B cell (primary cell): Measurements from ENCODE around the gene TFAP2C. TPM values are rescaled to one million over a fixed set of nuclear protein-coding genes. Genes with fewer than 3 reads are reported as not detected.

Source experiments
- ATAC-seq: fragments of 200-7000 bp; cut with Tn5 transposase; one replicate; pipeline ENCODE4 v1.10.0; 2021; ENCODE audit warnings: low read depth, mild to moderate bottlenecking, moderate number of reproducible peaks, moderate library complexity
- CTCF ChIA-PET: fragments of 350-600 bp; sonication (Branson Sonifier 250); formaldehyde crosslinking; loops from one replicate; lab custom pipeline; 2021; ENCODE audit warnings: antibody characterized with exemption, inconsistent platforms; lab: Charles Lee
- POLR2A ChIA-PET: fragments of 350-600 bp; sonication (Branson Sonifier 250); formaldehyde crosslinking; loops from one replicate; lab custom pipeline; 2021; ENCODE audit warnings: antibody characterized with exemption; lab: Charles Lee
- DNase-seq: peaks from one replicate; pipeline ENCODE4 v3.0.0; 2013
- H2AFZ ChIP-seq: 2 replicates; pipeline ENCODE4 v1.6.1; 2012; ENCODE audit warnings: mild to moderate bottlenecking, low read depth, low read length; ENCODE audit not compliant: insufficient read depth, poor library complexity, severe bottlenecking
- H3K27ac ChIP-seq, 2 donors: 1 replicate in 1 of 2; 2 replicates in 1 of 2; pipeline ENCODE4 v1.5.1; 2012 to 2013; ENCODE audit warnings: low read length in 2 of 2, mild to moderate bottlenecking in 2 of 2, moderate library complexity in 1 of 2
- H3K27me3 ChIP-seq, 4 experiments: fragments of 200-600 bp in 1 of 4; sonication (generic) in 1 of 4; replicated peaks in 1 of 4; 1 replicate in 2 of 4; 2 replicates in 2 of 4; pipeline versions ENCODE4 v1.6.1 to v1.7.0; 2013 to 2016; ENCODE audit warnings: low read length in 3 of 4, mild to moderate bottlenecking in 2 of 4, mixed read lengths in 1 of 4, moderate library complexity in 1 of 4; ENCODE audit not compliant: insufficient read depth in 4 of 4, control insufficient read depth in 3 of 4; ENCODE audit errors: control extremely low read depth in 1 of 4
- H3K36me3 ChIP-seq, 2 experiments: replicated peaks in 1 of 2; 1 replicate in 1 of 2; 2 replicates in 1 of 2; pipeline versions ENCODE4 v1.6.1 to v1.7.1; 2013; ENCODE audit warnings: low read length in 1 of 2; ENCODE audit not compliant: insufficient read depth in 2 of 2, control insufficient read depth in 1 of 2; ENCODE audit errors: control extremely low read depth in 1 of 2, extremely low read depth in 1 of 2
- H3K4me1 ChIP-seq, 2 donors: fragments of 200-600 bp in 1 of 2; sonication (generic) in 1 of 2; 1 replicate in 1 of 2; 2 replicates in 1 of 2; pipeline versions ENCODE4 v1.5.1 to v1.6.1; 2013 to 2017; ENCODE audit warnings: low read length in 2 of 2; ENCODE audit not compliant: control insufficient read depth in 2 of 2, insufficient read depth in 2 of 2
- H3K4me2 ChIP-seq: replicated peaks from 2 replicates; pipeline ENCODE3; 2012; ENCODE audit warnings: mild to moderate bottlenecking, low read depth, low read length; ENCODE audit not compliant: poor library complexity, severe bottlenecking
- H3K4me3 ChIP-seq, 5 experiments: fragments of 200-600 bp in 1 of 5; sonication (generic) in 1 of 5; 1 replicate in 3 of 5; 2 replicates in 2 of 5; pipeline versions ENCODE4 v1.5.1 to v1.7.0; 2011 to 2016; ENCODE audit warnings: low read length in 4 of 5, mild to moderate bottlenecking in 4 of 5, low read depth in 2 of 5, control low read depth in 1 of 5, moderate library complexity in 1 of 5; ENCODE audit not compliant: insufficient read depth in 1 of 5; ENCODE audit errors: control extremely low read depth in 1 of 5, extremely low read depth in 1 of 5
- H3K79me2 ChIP-seq: fragments of 200-600 bp; sonication (generic); one replicate; pipeline ENCODE4 v1.6.0; 2016; ENCODE audit warnings: low read length; ENCODE audit not compliant: control insufficient read depth, insufficient read depth
- H3K9ac ChIP-seq: fragments of 200-600 bp; sonication (generic); 2 replicates; pipeline ENCODE4 v1.6.1; 2017; ENCODE audit warnings: mild to moderate bottlenecking, low read length, moderate library complexity
- H3K9me3 ChIP-seq, 3 donors: one replicate each; pipeline versions ENCODE4 v1.6.1 to v1.7.1; 2013; ENCODE audit warnings: low read length in 2 of 3; ENCODE audit not compliant: control insufficient read depth in 2 of 3, insufficient read depth in 1 of 3; ENCODE audit errors: control extremely low read depth in 1 of 3
- H4K20me1 ChIP-seq: 2 replicates; pipeline ENCODE4 v1.6.0; 2012; ENCODE audit warnings: mild to moderate bottlenecking, low read length; ENCODE audit not compliant: insufficient read depth, control insufficient read depth, poor library complexity, severe bottlenecking
- H3K27ac Mint-ChIP-seq: one replicate; pipeline ENCODE4 v1.8.0; 2021; ENCODE audit warnings: mixed read lengths
- H3K27me3 Mint-ChIP-seq: one replicate; pipeline ENCODE4 v1.8.0; 2021; ENCODE audit warnings: mixed read lengths
- H3K4me1 Mint-ChIP-seq: one replicate; pipeline ENCODE4 v1.8.0; 2021; ENCODE audit warnings: mixed read lengths
- H3K4me3 Mint-ChIP-seq: one replicate; pipeline ENCODE4 v1.8.0; 2021; ENCODE audit warnings: mixed read lengths
- H3K9me3 Mint-ChIP-seq: one replicate; pipeline ENCODE4 v1.8.0; 2022; ENCODE audit warnings: mixed read lengths; ENCODE audit not compliant: insufficient read depth
- EZH2 ChIP-seq: IDR thresholded peaks from 2 replicates; pipeline ENCODE4 v1.6.1; 2012; ENCODE audit warnings: borderline replicate concordance, low read depth, mild to moderate bottlenecking, moderate library complexity, low read length; ENCODE audit not compliant: insufficient read depth, poor library complexity, severe bottlenecking
- WGBS: methylation state at CpG from one replicate; pipeline ENCODE4 v1.1.5; 2013; ENCODE audit warnings: missing lambda C conversion rate; ENCODE audit not compliant: insufficient coverage; 5-methylcytosine and 5-hydroxymethylcytosine counted together
- intact Hi-C: fragments of 100-400 bp; cut with micrococcal nuclease; formaldehyde crosslinking; loops from one replicate; pipeline ENCODE4 v1.10.0; 2022
- polyA plus RNA-seq: library from polyadenylated mRNA; depleted of rRNA; stranded (reverse); fragments of >200 nt; gene quantifications from 2 replicates; pipeline ENCODE4 v1.2.3, GENCODE V29; 2012
- total RNA-seq, 2 donors: library from RNA; stranded (reverse); fragments of 120-200 nt in 1 of 2; gene quantifications; 1 replicate in 1 of 2; 2 replicates in 1 of 2; pipeline versions ENCODE4 v1.2.3 to v1.2.4, GENCODE V29; 2013 to 2022
- TF ChIP-seq, protein P1 (sequence below): fragments of 200-600 bp; IDR thresholded peaks from one replicate; pipeline ENCODE4 v1.8.0; 2022; ENCODE audit warnings: antibody characterized with exemption, mild to moderate bottlenecking

Gene TFAP2C
- total and polyA plus RNA-seq, 2 donors (not counting 1 experiment from before 2014, with no cell fraction given) = not detected

DNA sequence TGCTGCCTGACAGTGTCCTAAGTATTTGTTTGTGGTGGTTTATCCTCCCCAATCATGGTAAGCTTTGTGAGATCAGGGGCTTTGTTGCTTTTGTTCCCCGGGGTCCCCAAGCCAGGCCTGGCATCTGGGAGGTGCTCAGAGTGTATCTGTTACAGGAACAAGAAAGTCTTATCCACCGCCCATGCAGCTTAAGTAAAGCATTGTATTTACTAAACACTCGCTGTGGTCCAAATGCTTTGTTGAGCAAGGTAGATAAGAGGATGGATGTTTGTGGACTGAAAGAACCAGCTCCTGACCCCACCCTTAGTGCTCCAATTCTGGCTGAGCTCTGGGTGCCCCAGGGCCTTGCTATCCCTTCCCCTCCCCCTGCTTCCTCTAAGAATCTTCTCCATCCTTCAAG, 19.8 kb upstream of the TFAP2C start:
- intact Hi-C loops = no loop called here
- 71% methylated on average over 1 of the region's 3 CpGs for WGBS
- ChIA-PET POLR2A (no interaction called here), CTCF (no interaction called here)
- Histone ChIP-seq H3K36me3 (no peaks in the 10 kb centered on the region), H3K79me2 (no peaks in the 10 kb centered on the region), H4K20me1 (no peaks in the 10 kb centered on the region), H3K9ac (no peak overlapping the region), H3K27ac (no peak overlapping the region), H3K4me3 (no peak overlapping the region), H3K9me3 (peaks cover 0 to 3% (median 0%) of the 10 kb centered on the region in 3 donors), H3K4me2 (no peak overlapping the region), H3K4me1 (no peaks in the 10 kb centered on the region), H3K27me3 (no peaks in the 10 kb centered on the region), H2AFZ (no peak overlapping the region)
- Mint-ChIP-seq H3K4me3 (no peak overlapping the region), H3K9me3 (no peaks in the 10 kb centered on the region), H3K27ac (no peak overlapping the region), H3K27me3 (no peaks in the 10 kb centered on the region), H3K4me1 (no peaks in the 10 kb centered on the region)
- DNase-seq (no peak), ATAC-seq (no peak)
- no peak for TF ChIP-seq EZH2
- TF ChIP-seq, protein P1, sequence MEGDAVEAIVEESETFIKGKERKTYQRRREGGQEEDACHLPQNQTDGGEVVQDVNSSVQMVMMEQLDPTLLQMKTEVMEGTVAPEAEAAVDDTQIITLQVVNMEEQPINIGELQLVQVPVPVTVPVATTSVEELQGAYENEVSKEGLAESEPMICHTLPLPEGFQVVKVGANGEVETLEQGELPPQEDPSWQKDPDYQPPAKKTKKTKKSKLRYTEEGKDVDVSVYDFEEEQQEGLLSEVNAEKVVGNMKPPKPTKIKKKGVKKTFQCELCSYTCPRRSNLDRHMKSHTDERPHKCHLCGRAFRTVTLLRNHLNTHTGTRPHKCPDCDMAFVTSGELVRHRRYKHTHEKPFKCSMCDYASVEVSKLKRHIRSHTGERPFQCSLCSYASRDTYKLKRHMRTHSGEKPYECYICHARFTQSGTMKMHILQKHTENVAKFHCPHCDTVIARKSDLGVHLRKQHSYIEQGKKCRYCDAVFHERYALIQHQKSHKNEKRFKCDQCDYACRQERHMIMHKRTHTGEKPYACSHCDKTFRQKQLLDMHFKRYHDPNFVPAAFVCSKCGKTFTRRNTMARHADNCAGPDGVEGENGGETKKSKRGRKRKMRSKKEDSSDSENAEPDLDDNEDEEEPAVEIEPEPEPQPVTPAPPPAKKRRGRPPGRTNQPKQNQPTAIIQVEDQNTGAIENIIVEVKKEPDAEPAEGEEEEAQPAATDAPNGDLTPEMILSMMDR = no peak

DNA sequence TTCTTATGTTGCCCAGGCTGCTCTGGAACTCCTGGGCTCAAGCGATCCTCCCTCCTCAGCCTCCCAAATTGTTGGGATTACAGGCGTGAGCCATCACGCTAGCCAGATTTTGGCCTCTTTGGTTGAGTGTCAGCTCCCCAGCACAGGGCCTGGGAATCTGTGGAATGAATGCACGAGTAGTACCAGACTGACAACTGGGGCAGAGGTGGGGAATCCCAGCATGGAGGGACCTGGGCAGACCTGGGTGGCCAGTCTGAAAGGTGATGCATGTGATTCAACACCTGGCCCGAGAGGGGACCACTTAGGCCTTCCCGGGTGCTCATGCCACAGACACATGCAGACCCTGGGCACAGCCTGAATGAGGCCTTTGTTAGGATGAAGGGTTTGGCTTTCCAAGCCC, 19.0 kb upstream of the TFAP2C start:
- POLR2A ChIA-PET = no interaction called here

More for the DNA sequence above, 19.0 kb upstream of the TFAP2C start:
- TF ChIP-seq, protein P1 = no peak
- no peak for TF ChIP-seq EZH2
- no peaks in the 10 kb centered on the region for H3K27me3 ChIP-seq
- no peaks in the 10 kb centered on the region for H3K4me1 ChIP-seq
- no peaks in the 10 kb centered on the region for H3K36me3 ChIP-seq
- Mint-ChIP-seq H3K4me1 (no peaks in the 10 kb centered on the region), H3K27ac (no peak overlapping the region), H3K9me3 (no peaks in the 10 kb centered on the region), H3K27me3 (no peaks in the 10 kb centered on the region), H3K4me3 (no peak overlapping the region)
- 88% methylated on average over 3 of the region's 6 CpGs for WGBS
- no peak for ATAC-seq
- CTCF ChIA-PET = no interaction called here
- H3K9ac ChIP-seq = no peak overlapping the region
- no peak overlapping the region for H3K27ac ChIP-seq
- intact Hi-C loops = no loop called here
- DNase-seq = no peak
- H3K4me3 ChIP-seq = no peak overlapping the region
- no peak overlapping the region for H2AFZ ChIP-seq
- H4K20me1 ChIP-seq = no peaks in the 10 kb centered on the region
- no peak overlapping the region for H3K4me2 ChIP-seq
- H3K79me2 ChIP-seq = no peaks in the 10 kb centered on the region
- H3K9me3 ChIP-seq = peaks cover 0 to 3% (median 0%) of the 10 kb centered on the region in 3 donors
